ENCODE measurements around the gene RPL29. TPM values are rescaled to one million over a fixed set of nuclear protein-coding genes. Genes with fewer than 3 reads are reported as not detected.

RPL29 gene
- total and polyA plus RNA-seq, 2 of the 8 experiments (the other 6 are each of a cell fraction or from before 2014, with no cell fraction given): 1,467 to 2,660 TPM

DNA sequence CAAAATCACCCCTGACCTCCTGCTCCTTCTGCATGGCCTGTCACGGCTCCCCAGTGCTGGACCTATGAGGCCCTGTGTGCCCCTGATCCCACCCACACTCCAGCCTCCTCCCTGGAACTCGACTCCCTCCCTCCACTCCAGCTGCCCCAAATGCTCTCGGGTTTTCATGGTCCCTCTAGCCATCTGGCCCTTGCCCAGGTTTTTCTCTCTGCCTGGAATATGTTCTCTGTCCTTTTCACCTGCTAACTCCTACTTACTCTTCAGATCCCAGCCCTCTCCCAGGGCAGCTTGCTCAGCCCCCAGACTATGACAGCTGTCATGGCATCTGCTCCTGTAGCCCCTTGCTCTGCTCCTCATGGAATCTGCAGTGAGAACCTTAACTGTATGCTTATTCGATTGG, 30.3 kb upstream of the RPL29 start (continued):
- TF ChIP-seq TEAD4 (IDR thresholded peaks at IDR 0.05; ENCODE audit: low read depth, low read length): no peak
- no peak for TF ChIP-seq RBBP5 (IDR thresholded peaks at IDR 0.05; ENCODE audit: borderline replicate concordance, low read depth, low read length)
- TF ChIP-seq EGR1 (IDR thresholded peaks at IDR 0.05; ENCODE audit: borderline replicate concordance, low read depth, low read length): no peak
- no peak for TF ChIP-seq RFX5 (IDR thresholded peaks at IDR 0.05; ENCODE audit: borderline replicate concordance, low read depth, low read length)
- no peak for TF ChIP-seq GABPA (IDR thresholded peaks at IDR 0.05; ENCODE audit: borderline replicate concordance, insufficient read depth, low read length)
- no peak for TF ChIP-seq MAFK (IDR thresholded peaks at IDR 0.05; ENCODE audit: low read depth, low read length)
- TF ChIP-seq, protein P1, sequence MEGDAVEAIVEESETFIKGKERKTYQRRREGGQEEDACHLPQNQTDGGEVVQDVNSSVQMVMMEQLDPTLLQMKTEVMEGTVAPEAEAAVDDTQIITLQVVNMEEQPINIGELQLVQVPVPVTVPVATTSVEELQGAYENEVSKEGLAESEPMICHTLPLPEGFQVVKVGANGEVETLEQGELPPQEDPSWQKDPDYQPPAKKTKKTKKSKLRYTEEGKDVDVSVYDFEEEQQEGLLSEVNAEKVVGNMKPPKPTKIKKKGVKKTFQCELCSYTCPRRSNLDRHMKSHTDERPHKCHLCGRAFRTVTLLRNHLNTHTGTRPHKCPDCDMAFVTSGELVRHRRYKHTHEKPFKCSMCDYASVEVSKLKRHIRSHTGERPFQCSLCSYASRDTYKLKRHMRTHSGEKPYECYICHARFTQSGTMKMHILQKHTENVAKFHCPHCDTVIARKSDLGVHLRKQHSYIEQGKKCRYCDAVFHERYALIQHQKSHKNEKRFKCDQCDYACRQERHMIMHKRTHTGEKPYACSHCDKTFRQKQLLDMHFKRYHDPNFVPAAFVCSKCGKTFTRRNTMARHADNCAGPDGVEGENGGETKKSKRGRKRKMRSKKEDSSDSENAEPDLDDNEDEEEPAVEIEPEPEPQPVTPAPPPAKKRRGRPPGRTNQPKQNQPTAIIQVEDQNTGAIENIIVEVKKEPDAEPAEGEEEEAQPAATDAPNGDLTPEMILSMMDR (IDR thresholded peaks at IDR 0.05; ENCODE audit: control extremely low read depth in 1 of 3, insufficient read depth in 1 of 3, low read depth in 1 of 3, low read length in 3 of 3): no peak
